Fibroblast of skin of left biceps (primary cell): ENCODE data around the gene NDUFAF8.
"Not testable (repeated sequence)": the region's sequence is repeated elsewhere in the genome, so short reads cannot be mapped to it uniquely, and the experiment has no call there.

Experiments
- DNase-seq, 2 experiments: peaks; one replicate each; pipeline ENCODE4 v3.0.0-alpha.2; 2013; ENCODE audit warnings: low read depth in 2 of 2

The NDUFAF8 gene

DNA sequence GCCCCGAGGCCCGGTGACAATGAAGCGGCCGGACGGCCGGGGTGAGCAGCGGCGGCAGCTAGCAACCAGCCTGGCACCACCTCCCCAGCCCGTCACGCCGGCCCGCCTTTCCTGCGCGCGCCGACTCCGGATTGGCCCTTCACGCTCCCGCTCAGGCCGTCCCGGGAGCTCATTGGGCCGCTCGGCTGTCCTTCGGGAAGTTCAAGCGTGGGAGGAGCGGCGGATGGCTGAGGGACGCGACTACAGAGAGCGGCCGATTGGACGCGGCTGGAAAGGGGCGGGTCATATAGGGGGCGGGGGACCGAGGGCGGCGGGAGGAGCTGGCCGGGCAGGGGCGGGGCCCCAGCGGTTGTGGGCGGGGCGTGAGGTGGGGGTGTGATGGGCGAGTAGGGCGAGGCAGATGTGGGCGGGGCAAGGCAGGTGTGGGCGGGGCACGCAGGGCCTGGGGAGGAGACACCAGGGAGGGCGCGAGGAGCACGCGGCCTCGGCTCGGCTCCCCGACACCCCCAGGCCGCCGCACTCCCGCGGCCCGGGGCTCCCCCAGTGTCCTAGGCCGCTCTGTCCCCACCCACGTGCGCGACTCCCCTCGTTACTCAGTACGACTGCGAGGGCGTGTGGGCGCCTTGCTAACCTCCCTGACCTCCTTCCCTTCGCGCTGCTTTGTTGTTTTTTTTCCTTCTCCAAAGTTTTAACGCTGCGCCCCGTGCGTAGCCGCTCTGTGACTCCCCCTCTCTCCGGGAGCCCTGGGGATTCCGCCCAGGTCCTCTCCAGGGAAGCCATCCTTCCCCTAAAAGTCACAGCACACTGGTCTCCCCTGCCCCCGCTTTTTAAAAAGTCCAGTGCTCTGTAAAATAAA is 16.0 kb upstream of the NDUFAF8 start, which contains the start of gene CEP131:
Gene CEP131, minus strand, starts transcription at position 60 of the 856 bp plus-strand sequence. CDS start 2,909 bp downstream, outside the sequence.
- DNase-seq, result peak; percentile 95 to 96

DNA sequence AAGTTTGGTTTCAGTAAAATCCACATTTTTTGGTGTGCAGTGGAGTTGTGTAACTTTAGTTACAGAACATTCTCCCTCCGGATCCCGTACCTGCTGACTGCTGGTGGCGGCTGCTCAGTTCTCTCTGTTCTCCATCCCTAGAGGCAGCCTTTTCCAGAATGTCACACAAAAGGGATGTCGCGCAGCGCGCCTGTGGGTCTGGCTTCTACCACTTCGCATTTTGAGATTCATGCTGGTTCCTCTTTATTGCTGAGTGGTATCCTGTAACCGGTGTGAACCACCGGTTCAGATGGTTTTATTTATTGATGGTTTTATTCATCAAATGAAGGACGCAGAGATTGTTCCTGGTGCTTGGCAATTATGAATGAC is 15.4 kb upstream of the NDUFAF8 start:
- DNase-seq, result no peak

DNA sequence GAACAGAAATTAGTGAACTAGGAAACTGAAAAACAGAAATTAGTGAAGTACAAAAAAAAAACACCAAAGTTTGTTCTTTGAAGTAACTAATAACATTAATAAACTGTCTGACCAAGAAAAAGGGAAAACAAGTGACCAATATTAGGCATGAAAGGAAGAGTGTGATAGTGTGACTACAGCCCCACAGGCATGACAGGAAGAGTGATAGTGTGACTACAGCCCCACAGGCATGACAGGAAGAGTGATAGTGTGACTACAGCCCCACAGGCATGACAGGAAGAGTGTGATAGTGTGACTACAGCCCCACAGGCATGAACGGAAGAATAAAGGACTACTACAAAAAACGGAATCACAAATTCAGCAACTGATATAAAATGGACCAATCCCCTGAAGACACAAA is 11.5 kb upstream of the NDUFAF8 start:
- not testable (repeated sequence) for DNase-seq

DNA sequence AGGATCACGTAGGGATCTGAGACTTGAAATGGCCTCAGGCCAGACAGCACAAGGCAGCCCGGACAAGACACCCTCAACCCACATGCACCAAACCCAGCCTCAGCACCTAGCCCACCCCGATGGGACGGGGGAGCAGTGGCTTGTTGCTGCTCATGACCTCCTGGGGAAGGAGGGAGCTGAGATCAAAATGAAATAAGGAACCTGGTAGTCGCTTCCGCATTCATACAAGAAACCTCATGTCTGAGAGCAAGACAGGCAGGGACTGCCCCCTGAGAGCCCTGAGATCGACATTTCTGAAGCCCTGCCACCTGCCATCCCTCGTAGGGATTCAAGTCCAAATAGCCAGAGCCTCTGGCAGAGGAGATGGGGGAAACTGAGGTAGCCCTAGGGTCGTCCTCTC is 10.7 kb upstream of the NDUFAF8 start:
- no peak for DNase-seq

DNA sequence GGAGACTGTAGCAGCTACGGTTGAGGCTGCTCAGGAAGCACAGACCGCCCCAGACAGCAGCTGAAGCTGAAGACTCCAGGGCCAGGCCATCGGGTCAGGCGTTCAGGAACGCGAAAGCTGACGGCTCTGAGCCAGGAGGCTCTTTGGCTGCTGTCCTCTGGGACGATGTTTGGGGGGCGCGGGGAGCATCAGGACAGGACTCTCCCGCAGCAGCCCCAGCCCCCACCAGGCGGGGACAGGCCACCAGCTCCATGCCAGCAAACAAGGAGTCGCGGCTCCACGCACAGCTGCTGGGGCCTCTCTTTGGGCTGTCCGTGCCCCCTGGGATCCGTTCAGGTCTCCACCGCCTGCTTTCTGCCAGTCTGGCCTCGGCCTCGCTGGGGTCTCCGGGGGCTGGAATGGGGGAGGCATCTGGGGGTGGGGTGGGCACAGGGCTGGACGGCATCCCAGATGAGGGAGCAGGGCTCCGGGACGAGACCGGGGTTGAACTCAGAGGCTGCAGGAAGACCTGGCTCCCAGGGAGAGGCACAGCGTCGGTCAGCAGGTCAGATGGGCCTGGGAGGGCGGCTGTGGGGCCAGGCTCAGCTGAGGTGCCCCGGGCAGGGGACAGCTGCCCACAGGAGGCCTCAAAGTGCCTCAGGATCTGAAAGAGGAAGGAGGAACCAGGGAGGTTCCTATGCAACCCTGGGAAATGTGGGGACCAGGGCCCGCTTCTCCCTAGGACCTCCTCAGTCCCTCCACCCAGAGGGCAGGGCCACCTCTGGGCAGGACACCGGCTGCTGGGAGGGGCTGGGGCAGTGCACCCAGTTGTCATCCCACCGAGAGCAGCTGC is 10.1 kb upstream of the NDUFAF8 start:
- DNase-seq, result no peak

DNA sequence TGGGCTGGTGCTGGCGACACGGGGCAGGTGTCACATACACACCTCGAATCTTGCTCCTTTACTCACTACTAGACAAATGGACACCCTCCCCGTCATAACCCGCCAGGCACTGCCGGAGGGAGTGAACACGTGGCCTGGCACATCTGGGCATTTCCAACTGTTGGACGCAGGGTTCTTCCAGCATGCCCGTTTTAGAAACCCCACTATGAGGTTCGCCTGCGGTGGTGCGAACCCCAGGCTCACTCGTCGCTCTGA is 9.5 kb upstream of the NDUFAF8 start:
- no peak for DNase-seq

DNA sequence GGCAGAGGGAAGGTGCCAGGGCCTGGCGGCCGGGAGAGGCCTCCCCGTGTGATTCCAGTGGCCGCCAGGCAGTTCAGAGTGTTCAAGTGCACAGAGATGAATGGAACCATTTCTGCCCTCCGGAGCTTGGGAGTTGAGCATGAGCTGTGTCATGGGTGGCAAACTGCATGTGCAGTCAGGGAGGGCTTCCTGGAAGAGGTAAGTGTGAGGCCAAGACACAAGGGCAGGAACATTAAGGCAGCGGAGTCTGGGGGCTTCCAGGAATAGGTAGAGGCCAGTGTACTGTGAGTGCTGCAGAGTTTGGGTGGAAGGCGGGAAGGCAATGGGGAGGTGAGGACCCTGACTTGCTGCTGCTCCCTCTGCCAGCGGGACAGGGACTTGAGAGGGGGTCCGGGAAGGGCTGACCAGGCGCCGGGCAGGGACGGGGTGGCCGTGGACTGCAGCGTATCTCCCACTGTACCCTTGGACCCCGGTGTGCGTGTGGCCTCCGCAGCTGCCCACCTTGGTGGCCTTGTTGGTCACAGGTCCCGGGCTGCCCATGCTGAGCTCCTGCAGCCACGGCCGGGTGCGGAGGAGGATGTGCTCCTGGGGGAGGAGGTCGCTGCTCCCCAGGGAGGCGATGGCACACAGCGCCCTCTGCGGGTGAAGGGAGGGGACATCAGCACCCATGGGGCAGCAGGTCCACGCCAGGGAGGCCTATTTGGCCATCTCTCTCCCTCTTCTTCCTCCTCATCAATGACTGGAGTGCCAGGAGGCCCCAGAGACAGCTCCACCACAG is 8.9 kb upstream of the NDUFAF8 start:
- DNase-seq, result no peak

DNA sequence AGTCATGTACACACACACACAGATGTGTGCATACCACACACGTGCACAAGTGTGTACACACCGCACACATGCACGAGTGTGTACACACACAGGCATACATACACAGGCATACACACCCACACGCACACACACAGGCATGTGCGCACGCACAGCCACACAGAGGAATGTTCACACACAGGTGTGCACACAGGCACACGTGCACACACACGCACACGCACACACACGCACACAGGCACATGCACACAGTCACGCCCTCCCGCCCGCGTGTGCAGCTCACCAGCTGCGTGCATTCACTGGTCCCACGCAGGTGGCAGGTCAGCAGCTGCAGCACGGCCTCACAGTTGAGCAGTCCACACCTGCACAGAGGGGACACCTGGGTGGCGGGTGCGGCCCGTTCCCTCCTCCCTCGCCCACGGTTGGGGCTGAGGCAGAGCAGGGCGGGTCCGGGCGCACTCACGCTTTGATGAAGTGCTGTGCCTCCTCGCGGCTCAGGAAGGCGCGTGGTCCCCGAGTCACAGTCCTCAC is 7.9 kb upstream of the NDUFAF8 start:
- DNase-seq, result no peak

DNA sequence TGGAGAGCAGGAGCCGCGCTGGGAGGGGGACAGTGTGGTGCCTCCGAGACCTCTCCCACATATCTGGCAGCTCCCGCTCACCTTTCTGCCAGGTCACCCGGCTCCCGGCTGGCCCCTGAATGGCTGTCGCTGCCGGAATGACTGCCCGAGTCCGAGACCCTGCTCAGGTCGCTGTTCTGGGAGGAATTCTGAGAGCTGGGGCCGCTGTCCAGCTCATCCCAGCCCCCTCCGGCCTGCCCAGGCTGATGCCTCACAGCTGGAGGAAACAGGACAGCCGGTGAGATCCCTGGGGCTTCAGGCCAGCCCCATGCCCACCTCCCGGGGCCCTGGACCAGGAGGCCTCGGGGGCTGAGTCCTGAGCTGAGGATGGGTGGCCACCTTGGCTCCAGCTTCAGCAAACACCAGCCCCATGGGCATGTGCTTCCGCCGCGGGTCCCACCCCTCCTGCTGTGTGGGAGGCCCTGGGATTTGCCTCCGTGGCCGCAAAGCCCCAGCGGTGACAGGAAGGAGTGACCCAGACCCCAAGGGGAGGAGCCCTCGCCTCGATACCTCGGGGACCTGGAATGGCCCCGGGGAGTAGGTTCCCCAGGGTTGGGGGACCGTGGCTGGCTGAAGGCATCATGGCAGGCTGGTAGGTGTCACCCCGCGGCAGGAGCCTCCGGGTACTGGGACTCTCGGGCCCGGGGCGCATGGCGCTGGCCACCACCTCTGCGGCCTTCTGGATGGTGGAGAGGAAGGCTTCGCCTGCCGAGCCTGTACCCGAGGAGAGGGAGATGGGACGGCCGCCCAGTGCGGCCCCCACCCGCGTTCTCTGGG is 7.1 kb upstream of the NDUFAF8 start:
- DNase-seq, result no peak

DNA sequence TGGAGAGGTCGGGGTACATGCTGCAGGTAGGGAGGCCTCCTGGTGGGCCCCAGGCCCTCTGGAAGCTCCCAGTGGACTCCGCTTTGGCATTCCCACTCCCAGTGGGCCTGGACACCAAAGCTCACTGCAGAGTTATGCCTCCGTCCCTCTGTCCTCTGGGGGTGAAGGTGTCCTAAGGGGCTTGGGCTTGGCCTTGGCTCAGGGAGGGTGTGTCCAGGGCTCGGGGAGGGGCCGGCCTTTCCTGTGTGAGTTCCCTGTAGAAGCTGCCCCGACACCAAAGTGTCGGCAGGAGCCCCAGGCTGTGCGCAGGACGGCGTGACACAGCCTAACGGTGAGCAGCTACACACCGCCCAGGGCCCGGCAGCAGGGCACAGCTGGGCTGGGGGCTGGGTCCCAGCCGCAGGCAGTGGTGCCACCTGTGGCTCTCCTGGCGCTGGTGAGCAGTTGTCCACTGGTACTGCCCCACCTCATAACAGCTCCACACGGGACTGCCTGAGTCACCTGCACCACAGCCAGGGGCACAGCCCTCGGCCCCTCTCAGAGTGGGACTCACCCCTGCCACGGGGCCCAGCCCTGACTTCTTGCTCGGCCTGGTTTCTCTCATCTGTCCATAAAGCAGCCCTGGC is 6.4 kb upstream of the NDUFAF8 start:
- DNase-seq, result no peak

DNA sequence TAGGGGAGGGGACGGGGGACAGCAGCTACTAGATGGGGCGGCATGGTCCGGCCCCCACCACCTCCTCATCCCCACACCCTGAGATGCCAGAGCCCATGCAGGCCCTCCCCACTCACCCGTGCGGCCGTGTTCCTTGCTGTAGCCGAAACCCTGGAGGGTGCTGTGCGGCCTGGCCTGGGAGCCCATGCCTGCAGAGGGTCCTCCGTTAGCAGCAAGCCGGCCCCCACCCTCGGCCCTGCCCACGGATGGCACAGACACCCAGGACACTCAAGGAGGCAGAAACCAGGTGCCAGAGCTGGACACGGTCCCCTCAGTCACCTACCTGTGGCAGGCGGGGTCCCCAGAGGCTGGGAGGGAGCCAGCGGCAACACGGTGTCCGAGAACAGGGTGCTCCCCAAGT is 5.8 kb upstream of the NDUFAF8 start:
- no peak for DNase-seq

DNA sequence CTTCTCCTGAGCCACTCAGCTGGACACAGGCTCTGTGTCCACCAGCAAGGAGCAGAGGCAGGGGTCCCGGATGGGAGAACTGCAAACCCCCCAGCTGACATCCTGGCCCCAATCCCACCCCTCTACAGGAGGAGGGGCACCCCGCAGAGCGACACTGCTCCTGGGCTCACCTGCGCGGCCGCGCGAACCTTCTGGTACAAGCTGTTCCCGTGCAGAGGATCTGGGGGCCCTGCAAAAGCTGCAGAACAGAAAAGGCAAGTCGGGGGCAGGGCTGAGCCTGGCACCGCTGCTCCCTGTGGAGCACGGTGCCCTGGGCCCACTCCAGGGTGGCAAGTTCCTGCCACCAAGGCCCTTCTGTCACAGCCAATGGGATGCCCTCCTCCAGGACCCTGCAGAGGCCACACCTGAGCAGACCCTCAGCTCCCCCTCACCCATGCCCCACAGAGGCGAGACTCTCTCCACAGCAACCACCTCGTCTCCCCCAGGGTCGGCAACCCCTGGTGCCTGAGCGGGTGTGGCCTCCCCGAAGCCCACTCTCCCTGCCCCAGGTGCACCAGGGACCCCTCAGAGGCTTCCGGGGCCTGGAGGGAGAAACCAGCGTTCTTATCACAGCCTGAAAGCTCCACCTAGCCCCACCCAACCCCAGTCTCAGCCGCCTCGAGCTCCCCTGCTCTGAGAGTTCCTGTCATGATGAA is 5.2 kb upstream of the NDUFAF8 start:
- DNase-seq, result no peak

DNA sequence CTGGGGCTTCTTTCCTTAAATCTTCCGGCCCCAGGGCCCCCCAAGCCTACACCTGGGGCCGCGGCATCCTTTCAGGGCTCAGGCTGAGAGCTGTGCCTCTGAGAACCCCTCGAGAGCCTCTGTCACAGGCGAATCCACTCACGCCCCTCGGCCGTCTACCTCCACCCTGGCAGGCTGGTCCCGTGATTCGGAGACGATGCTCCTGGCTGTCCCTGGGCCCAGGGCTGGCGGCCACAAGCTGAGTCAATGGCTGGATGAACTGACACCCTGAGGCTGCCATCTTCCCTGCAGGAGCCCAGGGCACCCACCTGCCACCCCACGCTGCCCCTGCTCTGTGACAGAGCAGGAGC is 4.6 kb upstream of the NDUFAF8 start:
- DNase-seq, result no peak

DNA sequence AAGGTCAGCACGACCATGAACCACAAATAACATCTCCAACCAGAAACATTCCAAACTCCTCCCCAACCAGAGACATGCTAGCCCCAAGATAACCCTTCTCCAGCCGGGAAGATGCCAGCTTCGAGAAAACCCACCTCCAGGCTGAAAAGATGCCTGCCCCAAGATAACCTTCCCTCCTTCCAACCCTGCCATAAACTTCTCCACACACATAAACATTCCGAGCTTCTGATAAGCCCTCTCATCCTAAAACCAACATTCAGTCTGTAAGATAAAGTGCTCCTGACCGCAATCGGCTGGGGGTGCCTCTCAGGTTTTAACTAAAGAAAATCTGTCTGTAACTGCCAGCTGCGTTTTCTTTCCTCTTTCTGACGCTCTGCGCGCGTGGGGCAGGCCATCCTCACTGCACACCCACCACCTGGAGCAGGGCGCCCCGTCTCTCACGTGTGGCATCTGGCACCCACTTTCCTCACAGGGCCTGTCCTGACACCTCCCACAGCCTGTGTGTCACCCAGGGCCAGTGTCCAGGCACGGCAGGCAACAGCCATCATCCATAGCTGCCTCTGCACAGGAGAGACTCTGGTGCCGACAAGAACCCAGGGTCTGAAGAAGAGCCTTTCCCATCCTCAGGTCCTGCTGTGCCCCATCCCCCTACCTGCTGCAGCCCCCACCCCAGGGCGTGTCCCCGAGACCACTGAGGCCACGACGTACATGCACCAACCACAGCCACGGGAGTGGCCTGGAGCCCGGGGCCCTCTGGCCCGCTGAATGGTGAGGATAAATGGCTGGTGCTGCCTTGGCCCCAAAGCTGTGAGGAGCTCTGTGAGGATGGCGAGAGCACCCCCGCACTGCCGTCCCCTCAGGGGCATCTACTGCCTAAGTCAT is 3.9 kb upstream of the NDUFAF8 start:
- no peak for DNase-seq

DNA sequence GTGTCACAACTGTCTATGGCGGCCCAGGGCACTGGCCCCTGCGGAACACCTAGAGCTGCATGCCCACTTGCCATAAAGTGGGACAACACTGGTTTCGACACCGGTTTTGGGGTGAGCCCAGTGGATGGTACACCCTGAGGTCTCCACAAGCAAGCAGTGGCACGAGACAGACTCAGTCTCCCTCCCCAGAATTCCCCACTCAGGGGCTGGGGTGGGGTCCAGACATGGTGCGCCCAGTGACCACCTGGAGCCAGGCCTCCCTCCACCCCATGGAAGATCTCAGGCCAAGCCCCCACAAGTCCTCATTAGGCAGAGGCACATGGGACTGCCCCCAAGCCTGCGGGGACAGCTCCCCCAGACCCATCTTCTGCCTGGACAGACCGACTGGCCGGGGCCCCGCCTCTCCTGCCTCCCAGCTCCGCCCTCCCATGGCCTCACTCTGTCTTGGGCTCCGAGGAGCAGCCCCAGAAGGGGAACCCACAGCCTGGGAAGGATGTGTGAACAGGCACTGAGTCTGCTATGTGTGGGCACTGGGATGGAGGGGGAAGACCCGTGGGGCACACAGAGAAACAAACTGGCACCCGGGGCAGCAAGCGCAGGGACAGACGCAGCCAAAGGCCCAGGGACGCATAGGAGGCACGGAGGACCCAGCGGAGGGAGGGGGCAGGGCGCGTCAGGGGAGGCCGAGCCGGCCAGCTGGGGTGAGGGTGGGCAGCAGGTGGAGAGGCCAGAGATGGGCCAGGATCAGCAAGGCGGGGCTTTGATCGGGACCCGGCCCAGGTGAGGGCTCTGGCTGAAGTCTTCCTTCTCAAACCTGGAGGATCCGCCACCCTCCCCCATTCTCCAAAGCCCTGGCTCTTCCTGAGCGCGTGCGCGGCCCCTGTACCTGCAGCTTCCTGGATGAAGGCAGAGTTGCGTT is 3.0 kb upstream of the NDUFAF8 start:
- DNase-seq, result no peak

DNA sequence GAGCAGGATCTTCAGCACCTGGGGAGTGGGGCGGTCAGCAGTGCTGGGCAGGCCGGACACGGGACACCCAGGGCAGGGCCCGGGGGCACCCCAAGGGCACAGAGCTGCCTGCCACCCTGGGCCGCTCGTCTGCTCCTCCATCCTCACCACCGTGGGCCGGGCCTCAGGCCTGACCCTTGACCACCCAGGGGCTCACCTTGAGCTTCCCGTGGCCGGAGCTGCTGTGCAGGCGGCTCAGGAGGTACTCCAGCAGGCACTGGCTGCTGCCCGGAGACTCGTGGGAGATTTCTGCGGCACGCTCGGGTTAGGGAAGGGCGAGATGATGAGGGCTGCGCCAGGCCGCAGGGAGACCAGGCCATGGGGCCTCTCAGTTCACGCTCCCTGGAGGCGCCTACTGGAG is 2.3 kb upstream of the NDUFAF8 start:
- no peak for DNase-seq

DNA sequence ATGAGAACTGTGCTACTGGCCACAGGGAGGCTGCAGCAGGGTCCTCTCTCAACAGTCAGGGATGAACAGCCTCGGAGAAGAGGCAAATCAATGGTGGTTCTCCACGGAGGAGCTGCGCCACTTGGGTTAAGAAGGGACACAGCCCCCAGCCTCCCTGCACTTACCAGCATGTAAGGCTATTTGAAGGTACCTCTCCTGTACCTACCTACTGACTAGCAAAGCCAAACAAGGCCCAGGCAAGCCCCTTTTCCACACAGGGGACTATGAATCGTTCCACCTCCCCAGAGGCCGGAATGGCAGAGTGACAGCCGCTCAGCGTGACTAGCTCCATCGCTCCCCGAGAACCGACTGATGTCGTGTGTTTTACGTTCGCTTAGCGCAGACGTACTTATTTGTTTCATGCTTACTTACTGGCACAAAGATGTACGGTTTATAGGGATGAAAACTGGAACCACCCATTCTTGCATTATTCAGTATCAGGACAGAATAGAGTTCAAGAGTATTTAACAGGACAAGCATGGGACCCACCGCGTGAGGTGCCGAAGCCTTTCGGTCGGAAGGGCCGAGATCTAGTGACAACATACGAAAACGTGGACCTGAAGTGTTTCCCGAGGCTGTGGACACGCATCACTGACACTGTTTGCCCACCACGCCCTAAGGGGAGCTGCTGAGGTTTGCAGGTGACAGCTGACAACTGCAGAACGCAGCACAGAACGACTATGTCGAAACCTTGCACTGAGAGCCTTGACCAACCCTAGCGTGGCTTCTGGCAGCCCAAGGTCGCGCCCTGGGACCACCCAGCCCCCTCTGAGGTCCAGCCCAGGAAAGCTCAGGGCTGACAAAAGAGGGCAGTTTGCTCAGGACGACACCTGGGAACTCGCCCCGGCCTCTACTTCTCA is 1.3 kb upstream of the NDUFAF8 start:
- no peak for DNase-seq
